Esophagus (tissue), 2 donors: Measurements from ENCODE around the gene RAB4B. TPM values are rescaled to one million over a fixed set of nuclear protein-coding genes. Genes with fewer than 3 reads are reported as not detected.

Experiments used
- H3K27ac ChIP-seq, 2 donors: one replicate each; pipeline ENCODE4 v1.5.1; 2013; ENCODE audit warnings: low read depth in 2 of 2, mild to moderate bottlenecking in 2 of 2, inconsistent platforms in 1 of 2, low read length in 1 of 2, moderate library complexity in 1 of 2
- H3K27me3 ChIP-seq, 2 donors: one replicate each; pipeline ENCODE4 v1.6.1; 2013; ENCODE audit warnings: low read length in 2 of 2, control low read depth in 1 of 2, mild to moderate bottlenecking in 1 of 2; ENCODE audit not compliant: insufficient read depth in 2 of 2, control insufficient read depth in 1 of 2
- H3K36me3 ChIP-seq, 2 donors: one replicate each; pipeline ENCODE4 v1.6.1; 2013; ENCODE audit warnings: low read length in 1 of 2; ENCODE audit not compliant: control insufficient read depth in 2 of 2, insufficient read depth in 2 of 2
- H3K4me1 ChIP-seq, 2 donors: one replicate each; pipeline ENCODE4 v1.6.1; 2013; ENCODE audit warnings: low read length in 1 of 2; ENCODE audit not compliant: control insufficient read depth in 2 of 2, insufficient read depth in 2 of 2
- H3K4me3 ChIP-seq, 2 donors: one replicate each; pipeline ENCODE4 v1.5.1; 2013; ENCODE audit warnings: low read length in 2 of 2, mild to moderate bottlenecking in 2 of 2, low read depth in 1 of 2, moderate library complexity in 1 of 2
- H3K9me3 ChIP-seq, 2 donors: one replicate each; pipeline ENCODE4 v1.6.1; 2013; ENCODE audit warnings: mild to moderate bottlenecking in 2 of 2, low read depth in 1 of 2, low read length in 1 of 2, moderate library complexity in 1 of 2; ENCODE audit not compliant: control insufficient read depth in 2 of 2, insufficient read depth in 1 of 2
- WGBS, 2 donors: extraction: QIAGEN DNeasy Blood & Tissue Kit; methylation state at CpG; one replicate each; pipeline ENCODE4 v1.1.7; 2013; 5-methylcytosine and 5-hydroxymethylcytosine counted together
- polyA plus RNA-seq, 2 donors: library from polyadenylated mRNA; stranded (reverse); fragments of 200-250 nt; gene quantifications; one replicate each; pipeline ENCODE4 v1.2.3, GENCODE V29; 2013
- donor health status: healthy with polysubstance abuse.
- donor health status: Bipolar disorder and iron deficiency.

The RAB4B gene
- polyA plus RNA-seq, 2 donors: 30.9 to 41.8 TPM

- 80 to 93% methylated on average over 7 of the region's 7 CpGs for WGBS, 2 donors
- no peak overlapping the region for H3K4me3 ChIP-seq
- H3K27me3 ChIP-seq: no peaks in the 10 kb centered on the region
- H3K36me3 ChIP-seq: peaks cover 0 to 5% of the 10 kb centered on the region in 2 donors
- no peak overlapping the region for H3K27ac ChIP-seq
- no peaks in the 10 kb centered on the region for H3K9me3 ChIP-seq
- H3K4me1 ChIP-seq: no peaks in the 10 kb centered on the region
Measured at GRCh38 chr19:40791349-40791748, 13.3 kb downstream of the RAB4B start.

- Histone ChIP-seq H3K27ac (no peak overlapping the region), H3K9me3 (no peaks in the 10 kb centered on the region), H3K4me3 (no peak overlapping the region), H3K27me3 (no peaks in the 10 kb centered on the region), H3K36me3 (no peaks in the 10 kb centered on the region), H3K4me1 (no peaks in the 10 kb centered on the region)
- 57 to 60% methylated on average over 3 of the region's 3 CpGs for WGBS, 2 donors
Measured at GRCh38 chr19:40791996-40792395, 13.9 kb downstream of the RAB4B start.

- H3K27ac ChIP-seq: peak overlapping the region; percentile 89 to 90
- no peaks in the 10 kb centered on the region for H3K9me3 ChIP-seq
- H3K27me3 ChIP-seq: no peaks in the 10 kb centered on the region
- whole genome bisulfite sequencing, 2 donors: 88 to 90% methylated on average over 14 of the region's 14 CpGs
- peaks cover 0 to 17% of the 10 kb centered on the region in 2 donors for H3K36me3 ChIP-seq
- H3K4me1 ChIP-seq: peaks cover 14 to 18% of the 10 kb centered on the region in 2 donors
- H3K4me3 ChIP-seq: no peak overlapping the region
Measured at GRCh38 chr19:40797166-40797962, 19.3 kb downstream of the RAB4B start.

GRCh38 chr19:40797963-40798682 is 20.1 kb downstream of the RAB4B start:
- Histone ChIP-seq H3K27me3 (no peaks in the 10 kb centered on the region), H3K27ac (peak overlapping the region; percentile 89 to 90), H3K36me3 (peaks cover 0 to 17% of the 10 kb centered on the region in 2 donors), H3K4me3 (peak overlapping the region; percentile 17 to 39), H3K4me1 (peaks cover 20 to 25% of the 10 kb centered on the region in 2 donors), H3K9me3 (no peaks in the 10 kb centered on the region)
- 9 to 10% methylated on average over 28 of the region's 28 CpGs for WGBS, 2 donors

GRCh38 chr19:40798683-40799557 is 20.9 kb downstream of the RAB4B start, which contains the start of gene EGLN2:
EGLN2 (plus strand) TSS chr19:40799191; CDS start chr19:40800573, 1,382 bp downstream.
- H3K4me1 ChIP-seq: peaks cover 20 to 33% of the 10 kb centered on the region in 2 donors
- 1% methylated on average over 54 to 106 of the region's 110 CpGs for WGBS, 2 donors
- no peaks in the 10 kb centered on the region for H3K9me3 ChIP-seq

GRCh38 chr19:40799558-40800338 is 21.7 kb downstream of the RAB4B start:
- H3K4me3 ChIP-seq: peak overlapping the region; percentile 74 to 78
- H3K27ac ChIP-seq: peak overlapping the region; percentile 89 to 94
- 1 to 3% methylated on average over 40 of the region's 40 CpGs for WGBS, 2 donors
- H3K36me3 ChIP-seq: peaks cover 0 to 24% of the 10 kb centered on the region in 2 donors
- no peaks in the 10 kb centered on the region for H3K9me3 ChIP-seq
- no peaks in the 10 kb centered on the region for H3K27me3 ChIP-seq
- peaks cover 20 to 40% of the 10 kb centered on the region in 2 donors for H3K4me1 ChIP-seq

More at GRCh38 chr19:40798683-40799557, 20.9 kb downstream of the RAB4B start, which contains the start of gene EGLN2:
- peak within 1 kb of the TSS; percentile 74 to 78 for H3K4me3 ChIP-seq
- H3K27ac ChIP-seq: peak within 1 kb of the TSS; percentile 89 to 94
- H3K36me3 ChIP-seq: peaks cover 0 to 17% of the 10 kb centered on the region in 2 donors
- no peaks in the 10 kb centered on the region for H3K27me3 ChIP-seq

- Histone ChIP-seq H3K4me1 (peaks cover 20 to 47% of the 10 kb centered on the region in 2 donors), H3K36me3 (peaks cover 0 to 24% of the 10 kb centered on the region in 2 donors), H3K27me3 (no peaks in the 10 kb centered on the region), H3K27ac (peak overlapping the region; percentile 89 to 94), H3K9me3 (no peaks in the 10 kb centered on the region), H3K4me3 (peak overlapping the region; percentile 74 to 78)
- 51 to 56% methylated on average over 24 to 27 of the region's 27 CpGs for WGBS, 2 donors
Measured at GRCh38 chr19:40800339-40800996, 22.4 kb downstream of the RAB4B start.

GRCh38 chr19:40800997-40801377 is 22.9 kb downstream of the RAB4B start:
- H3K4me3 ChIP-seq: peak overlapping the region in 1 of 2 donors; percentile 78
- H3K27ac ChIP-seq: peak overlapping the region; percentile 8 to 26
- WGBS, 2 donors: 82 to 86% methylated on average over 22 to 27 of the region's 27 CpGs
- H3K4me1 ChIP-seq: peaks cover 20 to 47% of the 10 kb centered on the region in 2 donors
- no peaks in the 10 kb centered on the region for H3K9me3 ChIP-seq
- H3K36me3 ChIP-seq: peaks cover 0 to 24% of the 10 kb centered on the region in 2 donors
- H3K27me3 ChIP-seq: no peaks in the 10 kb centered on the region
